K562 (cell line): ENCODE measurements around the gene SGPL1. TPM values are rescaled to one million over a fixed set of nuclear protein-coding genes. Genes with fewer than 3 reads are reported as not detected.

Experiments
- CBX3 ChIP-seq, 2 experiments: IDR thresholded peaks; 1 replicate in 1 of 2; 2 replicates in 1 of 2; pipeline ENCODE4 v1.6.1; 2012; ENCODE audit warnings: inconsistent platforms in 2 of 2, low read length in 2 of 2, borderline replicate concordance in 1 of 2, control low read depth in 1 of 2
- CREM ChIP-seq: IDR thresholded peaks from 2 replicates; pipeline ENCODE4 v1.6.1; 2014; ENCODE audit warnings: antibody characterized with exemption, low read depth
- FOXP1 ChIP-seq: sonication (generic); formaldehyde crosslinking; IDR thresholded peaks from 2 replicates; pipeline ENCODE4 v1.8.0; 2022; ENCODE audit warnings: mild to moderate bottlenecking, missing genetic modification reagents
- L3MBTL2 ChIP-seq: fragments of 450-650 bp; IDR thresholded peaks from 2 replicates; pipeline ENCODE4 v1.6.1; 2016; ENCODE audit warnings: mild to moderate bottlenecking, moderate library complexity
- MXI1 ChIP-seq: IDR thresholded peaks from 2 replicates; pipeline ENCODE4 v1.6.1; 2011; ENCODE audit warnings: low read depth, mild to moderate bottlenecking, improper control_type of control experiment, low read length
- NFYB ChIP-seq: IDR thresholded peaks from 2 replicates; pipeline ENCODE4 v1.6.1; 2011; ENCODE audit warnings: mild to moderate bottlenecking, moderate library complexity; ENCODE audit not compliant: insufficient read length; ENCODE audit errors: extremely low read depth
- PCBP1 ChIP-seq: fragments of 200-400 bp; formaldehyde crosslinking; IDR thresholded peaks from 2 replicates; pipeline ENCODE4 v1.6.1; 2018; ENCODE audit warnings: mild to moderate bottlenecking, low read depth, low read length; ENCODE audit not compliant: poor library complexity, severe bottlenecking
- PHB ChIP-seq: fragments of 250-450 bp; sonication (Bioruptor Pico); IDR thresholded peaks from 2 replicates; pipeline ENCODE4 v1.5.0; 2021
- PHB2 ChIP-seq: fragments of 450-650 bp; IDR thresholded peaks from 2 replicates; pipeline ENCODE4 v1.6.1; 2017; ENCODE audit warnings: low read depth
- POLR2G ChIP-seq: fragments of 200-400 bp; formaldehyde crosslinking; IDR thresholded peaks from 2 replicates; pipeline ENCODE4 v1.6.1; 2017; ENCODE audit warnings: low read depth, mild to moderate bottlenecking, antibody characterized with exemption, low read length, moderate library complexity
- polyA plus RNA-seq, 8 experiments: library from polyadenylated mRNA; depleted of rRNA in 4 of 8; stranded (reverse) in 5 of 8; unstranded in 3 of 8; fragments of >200 nt; fragmentation: Nextera tagmentation in 2 of 8; fragmentation: Illumina TruSeq in 1 of 8; extraction: Ambion mirVana in 2 of 8; extraction: Trizol in 1 of 8; gene quantifications; 2 replicates each; pipeline versions ENCODE4 v1.2.1 to v1.2.3, GENCODE V29; 2011 to 2014; ENCODE audit warnings: inconsistent platforms in 1 of 8, missing spikeins in 1 of 8
- total RNA-seq, 7 experiments: library from RNA; depleted of rRNA in 6 of 7; stranded (reverse); fragments of >200 nt in 6 of 7; fragmentation: Illumina TruSeq in 2 of 7; extraction: Trizol in 2 of 7; gene quantifications; 2 replicates each; pipeline versions ENCODE4 v1.2.1 to v1.2.3, GENCODE V29; 2011 to 2021; ENCODE audit warnings: low replicate concordance in 1 of 7
- TF ChIP-seq, protein P1 (sequence below), 2 experiments: fragments of 450-650 bp; formaldehyde crosslinking in 1 of 2; IDR thresholded peaks; 2 replicates each; pipeline versions ENCODE4 v1.4.0 to v1.6.1; 2014 to 2020; ENCODE audit warnings: mild to moderate bottlenecking in 2 of 2, borderline replicate concordance in 1 of 2, low read depth in 1 of 2
- TF ChIP-seq, protein P2 (sequence below): fragments of 250-450 bp; sonication (Bioruptor Pico); IDR thresholded peaks from 2 replicates; pipeline ENCODE4 v1.8.0; 2022; ENCODE audit warnings: inconsistent platforms, mild to moderate bottlenecking, moderate library complexity, borderline replicate concordance
- TF ChIP-seq, protein P3 (sequence below): sonication (generic); formaldehyde crosslinking; IDR thresholded peaks from 2 replicates; pipeline ENCODE4 v1.8.0; 2022; ENCODE audit warnings: mild to moderate bottlenecking, missing genetic modification reagents
- TF ChIP-seq, protein P4 (sequence below): fragments of 450-650 bp; IDR thresholded peaks from 2 replicates; pipeline ENCODE4 v1.6.1; 2016; ENCODE audit warnings: missing biosample characterization, missing genetic modification characterization

The SGPL1 gene
- total and polyA plus RNA-seq, 9 of the 15 experiments (the other 6 are each of a cell fraction or from before 2014, with no cell fraction given) = 6.0 to 18.0 (median 8.7) TPM

DNA sequence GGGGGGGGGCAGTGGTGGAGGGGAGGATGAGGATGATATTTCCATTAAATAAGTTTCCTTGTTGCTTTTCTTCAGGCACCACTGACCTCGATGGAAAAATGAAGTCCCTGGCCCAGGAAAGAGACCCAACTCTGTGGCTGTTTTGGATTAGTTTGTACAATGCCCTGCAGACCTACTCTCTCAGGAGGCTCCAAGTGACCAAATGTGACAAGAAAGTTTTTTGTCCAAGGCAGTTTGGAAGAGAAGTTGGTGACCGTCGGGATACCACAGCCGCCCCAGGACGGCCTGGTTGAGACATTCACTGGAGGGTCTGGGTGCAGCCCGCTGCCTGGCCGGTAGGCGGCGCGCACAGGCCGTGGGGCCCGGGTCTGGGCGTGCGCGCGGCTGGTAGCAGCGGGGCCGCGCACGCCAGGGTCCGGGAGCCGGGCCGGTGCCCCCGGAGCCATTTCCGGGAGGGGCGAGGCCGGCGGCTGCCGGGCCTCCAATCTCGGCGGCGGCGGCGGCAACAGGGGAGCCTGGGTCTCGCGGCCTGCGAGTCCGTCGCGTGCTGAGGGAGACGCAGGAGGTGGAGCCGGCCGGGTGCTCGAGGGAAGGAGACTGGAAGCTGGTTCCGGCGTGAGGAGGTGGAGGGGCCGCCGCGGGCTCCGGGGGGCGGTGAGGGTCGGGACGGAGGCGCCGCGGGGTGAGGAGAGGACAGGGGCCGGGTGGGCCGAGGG, at the start of gene SGPL1 (continued):
- TF ChIP-seq, protein P1, sequence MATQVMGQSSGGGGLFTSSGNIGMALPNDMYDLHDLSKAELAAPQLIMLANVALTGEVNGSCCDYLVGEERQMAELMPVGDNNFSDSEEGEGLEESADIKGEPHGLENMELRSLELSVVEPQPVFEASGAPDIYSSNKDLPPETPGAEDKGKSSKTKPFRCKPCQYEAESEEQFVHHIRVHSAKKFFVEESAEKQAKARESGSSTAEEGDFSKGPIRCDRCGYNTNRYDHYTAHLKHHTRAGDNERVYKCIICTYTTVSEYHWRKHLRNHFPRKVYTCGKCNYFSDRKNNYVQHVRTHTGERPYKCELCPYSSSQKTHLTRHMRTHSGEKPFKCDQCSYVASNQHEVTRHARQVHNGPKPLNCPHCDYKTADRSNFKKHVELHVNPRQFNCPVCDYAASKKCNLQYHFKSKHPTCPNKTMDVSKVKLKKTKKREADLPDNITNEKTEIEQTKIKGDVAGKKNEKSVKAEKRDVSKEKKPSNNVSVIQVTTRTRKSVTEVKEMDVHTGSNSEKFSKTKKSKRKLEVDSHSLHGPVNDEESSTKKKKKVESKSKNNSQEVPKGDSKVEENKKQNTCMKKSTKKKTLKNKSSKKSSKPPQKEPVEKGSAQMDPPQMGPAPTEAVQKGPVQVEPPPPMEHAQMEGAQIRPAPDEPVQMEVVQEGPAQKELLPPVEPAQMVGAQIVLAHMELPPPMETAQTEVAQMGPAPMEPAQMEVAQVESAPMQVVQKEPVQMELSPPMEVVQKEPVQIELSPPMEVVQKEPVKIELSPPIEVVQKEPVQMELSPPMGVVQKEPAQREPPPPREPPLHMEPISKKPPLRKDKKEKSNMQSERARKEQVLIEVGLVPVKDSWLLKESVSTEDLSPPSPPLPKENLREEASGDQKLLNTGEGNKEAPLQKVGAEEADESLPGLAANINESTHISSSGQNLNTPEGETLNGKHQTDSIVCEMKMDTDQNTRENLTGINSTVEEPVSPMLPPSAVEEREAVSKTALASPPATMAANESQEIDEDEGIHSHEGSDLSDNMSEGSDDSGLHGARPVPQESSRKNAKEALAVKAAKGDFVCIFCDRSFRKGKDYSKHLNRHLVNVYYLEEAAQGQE (IDR thresholded peaks at IDR 0.05; ENCODE audit: borderline replicate concordance) = peak; percentile 82
- TF ChIP-seq, protein P1 (CRISPR knock-in tag; IDR thresholded peaks at IDR 0.05; ENCODE audit: low read depth) = 0 out of 2 replicates have a peak, but pooled peaks have one; percentile 37
- TF ChIP-seq PCBP1 (peak; percentile 52), CBX3 (IDR thresholded peaks at IDR 0.05; ENCODE audit: borderline replicate concordance in 1 of 2, low read length in 2 of 2) (no peak), NFYB (no peak), PHB (CRISPR knock-in tag) (no peak), PHB2 (no peak), CREM (0 out of 2 replicates have a peak, but pooled peaks have one; percentile 30), MXI1 (no peak), POLR2G (peak; percentile 83), FOXP1 (peak; percentile 74; the same call in 1 of the 2 replicates), L3MBTL2 (peak; percentile 60)
- TF ChIP-seq, protein P2, sequence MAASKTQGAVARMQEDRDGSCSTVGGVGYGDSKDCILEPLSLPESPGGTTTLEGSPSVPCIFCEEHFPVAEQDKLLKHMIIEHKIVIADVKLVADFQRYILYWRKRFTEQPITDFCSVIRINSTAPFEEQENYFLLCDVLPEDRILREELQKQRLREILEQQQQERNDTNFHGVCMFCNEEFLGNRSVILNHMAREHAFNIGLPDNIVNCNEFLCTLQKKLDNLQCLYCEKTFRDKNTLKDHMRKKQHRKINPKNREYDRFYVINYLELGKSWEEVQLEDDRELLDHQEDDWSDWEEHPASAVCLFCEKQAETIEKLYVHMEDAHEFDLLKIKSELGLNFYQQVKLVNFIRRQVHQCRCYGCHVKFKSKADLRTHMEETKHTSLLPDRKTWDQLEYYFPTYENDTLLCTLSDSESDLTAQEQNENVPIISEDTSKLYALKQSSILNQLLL (CRISPR knock-in tag) = no peak
- TF ChIP-seq, protein P3, sequence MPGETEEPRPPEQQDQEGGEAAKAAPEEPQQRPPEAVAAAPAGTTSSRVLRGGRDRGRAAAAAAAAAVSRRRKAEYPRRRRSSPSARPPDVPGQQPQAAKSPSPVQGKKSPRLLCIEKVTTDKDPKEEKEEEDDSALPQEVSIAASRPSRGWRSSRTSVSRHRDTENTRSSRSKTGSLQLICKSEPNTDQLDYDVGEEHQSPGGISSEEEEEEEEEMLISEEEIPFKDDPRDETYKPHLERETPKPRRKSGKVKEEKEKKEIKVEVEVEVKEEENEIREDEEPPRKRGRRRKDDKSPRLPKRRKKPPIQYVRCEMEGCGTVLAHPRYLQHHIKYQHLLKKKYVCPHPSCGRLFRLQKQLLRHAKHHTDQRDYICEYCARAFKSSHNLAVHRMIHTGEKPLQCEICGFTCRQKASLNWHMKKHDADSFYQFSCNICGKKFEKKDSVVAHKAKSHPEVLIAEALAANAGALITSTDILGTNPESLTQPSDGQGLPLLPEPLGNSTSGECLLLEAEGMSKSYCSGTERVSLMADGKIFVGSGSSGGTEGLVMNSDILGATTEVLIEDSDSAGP (CRISPR knock-in tag) = no peak
- TF ChIP-seq, protein P4, sequence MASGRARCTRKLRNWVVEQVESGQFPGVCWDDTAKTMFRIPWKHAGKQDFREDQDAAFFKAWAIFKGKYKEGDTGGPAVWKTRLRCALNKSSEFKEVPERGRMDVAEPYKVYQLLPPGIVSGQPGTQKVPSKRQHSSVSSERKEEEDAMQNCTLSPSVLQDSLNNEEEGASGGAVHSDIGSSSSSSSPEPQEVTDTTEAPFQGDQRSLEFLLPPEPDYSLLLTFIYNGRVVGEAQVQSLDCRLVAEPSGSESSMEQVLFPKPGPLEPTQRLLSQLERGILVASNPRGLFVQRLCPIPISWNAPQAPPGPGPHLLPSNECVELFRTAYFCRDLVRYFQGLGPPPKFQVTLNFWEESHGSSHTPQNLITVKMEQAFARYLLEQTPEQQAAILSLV (tag) = no peak
